Measurements from ENCODE around the gene ISM1. TPM values are rescaled to one million over a fixed set of nuclear protein-coding genes. Genes with fewer than 3 reads are reported as not detected.

Gene ISM1
- total and polyA plus RNA-seq, 2 donors (not counting 3 experiments of a cell fraction or from before 2014, with no cell fraction given): not detected

- Histone ChIP-seq H3K36me3 (ENCODE audit: control insufficient read depth in 2 of 2, extremely low read depth in 1 of 2, insufficient read depth in 2 of 2, low read length in 2 of 2) (no peaks in the 10 kb centered on the region), H2AFZ (ENCODE audit: low read depth, low read length) (no peak overlapping the region), H3K79me2 (ENCODE audit: control insufficient read depth, insufficient read depth, low read length) (no peaks in the 10 kb centered on the region), H3K9me3 (replicated peaks; ENCODE audit: control insufficient read depth, insufficient read depth, low read length) (no peaks in the 10 kb centered on the region), H3K9ac (replicated peaks; ENCODE audit: extremely low read depth, insufficient read depth, low read length) (no peak overlapping the region), H3K9me1 (replicated peaks; ENCODE audit: control insufficient read depth, extremely low read depth, insufficient read depth, low read length) (no peaks in the 10 kb centered on the region), H3K4me3 (replicated peaks in 1 of 3; ENCODE audit: insufficient read depth in 1 of 3, low read depth in 1 of 3, low read length in 3 of 3) (no peak overlapping the region), H3K27me3 (ENCODE audit: control insufficient read depth in 2 of 2, insufficient read depth in 2 of 2, low read length in 2 of 2) (peaks cover 0 to 4% of the 10 kb centered on the region in 2 experiments), H3K27ac (ENCODE audit: insufficient read depth, low read depth, low read length) (no peak overlapping the region), H4K20me1 (replicated peaks; ENCODE audit: control insufficient read depth, extremely low read depth, insufficient read depth, low read length) (no peaks in the 10 kb centered on the region), H3K4me2 (ENCODE audit: insufficient read depth, low read length) (no peak overlapping the region), H3K4me1 (ENCODE audit: control insufficient read depth, extremely low read depth, insufficient read depth, low read length) (peaks cover 6% of the 10 kb centered on the region)
- CTCF ChIA-PET: interaction anchor here (1.4 to 1.5 kb wide), 2 partner anchors 12 kb away, joined by 3 to 5 read pairs; no protein-coding TSS in a partner anchor
- POLR2A ChIA-PET: no interaction called here
- FAIRE-seq: no peak
- dilution Hi-C loops (cut with MboI; ENCODE audit: extremely low pct_ligation_motif_present, low sequenced_read_pairs): no loop called here
- intact Hi-C loops (cut with micrococcal nuclease): no loop called here
- TF ChIP-seq, protein P1, sequence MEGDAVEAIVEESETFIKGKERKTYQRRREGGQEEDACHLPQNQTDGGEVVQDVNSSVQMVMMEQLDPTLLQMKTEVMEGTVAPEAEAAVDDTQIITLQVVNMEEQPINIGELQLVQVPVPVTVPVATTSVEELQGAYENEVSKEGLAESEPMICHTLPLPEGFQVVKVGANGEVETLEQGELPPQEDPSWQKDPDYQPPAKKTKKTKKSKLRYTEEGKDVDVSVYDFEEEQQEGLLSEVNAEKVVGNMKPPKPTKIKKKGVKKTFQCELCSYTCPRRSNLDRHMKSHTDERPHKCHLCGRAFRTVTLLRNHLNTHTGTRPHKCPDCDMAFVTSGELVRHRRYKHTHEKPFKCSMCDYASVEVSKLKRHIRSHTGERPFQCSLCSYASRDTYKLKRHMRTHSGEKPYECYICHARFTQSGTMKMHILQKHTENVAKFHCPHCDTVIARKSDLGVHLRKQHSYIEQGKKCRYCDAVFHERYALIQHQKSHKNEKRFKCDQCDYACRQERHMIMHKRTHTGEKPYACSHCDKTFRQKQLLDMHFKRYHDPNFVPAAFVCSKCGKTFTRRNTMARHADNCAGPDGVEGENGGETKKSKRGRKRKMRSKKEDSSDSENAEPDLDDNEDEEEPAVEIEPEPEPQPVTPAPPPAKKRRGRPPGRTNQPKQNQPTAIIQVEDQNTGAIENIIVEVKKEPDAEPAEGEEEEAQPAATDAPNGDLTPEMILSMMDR (IDR thresholded peaks at IDR 0.05; ENCODE audit: extremely low read depth in 1 of 2, insufficient read depth in 1 of 2, low read depth in 1 of 2, low read length in 2 of 2): no peak
- TF ChIP-seq POLR2A (IDR thresholded peaks at IDR 0.05; ENCODE audit: low read depth, low read length): no peak
- no peak for TF ChIP-seq EZH2 (IDR thresholded peaks at IDR 0.05; ENCODE audit: borderline replicate concordance, low read depth, low read length, severe bottlenecking)
- TF ChIP-seq FOS (IDR thresholded peaks at IDR 0.05; ENCODE audit: borderline replicate concordance, insufficient read depth, low read length): no peak
- TF ChIP-seq MAX (IDR thresholded peaks at IDR 0.05; ENCODE audit: insufficient read depth, insufficient read length): no peak
- no peak for TF ChIP-seq POLR2AphosphoS5 (IDR thresholded peaks at IDR 0.05; ENCODE audit: insufficient read depth, low read depth, low read length)
- TF ChIP-seq JUN (IDR thresholded peaks at IDR 0.05; ENCODE audit: borderline replicate concordance, insufficient read depth, insufficient read length, low read depth): no peak
- BruUV-seq (replicated peaks): no TSS peak
- no peak for DNase-seq (ENCODE audit: low read depth, low spot score)
Measured at GRCh38 chr20:13336308-13337089, 115.4 kb downstream of the ISM1 start.

Measured in endothelial cell of umbilical vein (primary cell).